Endothelial cell (in vitro differentiated cells): ENCODE data around the gene RTCA. TPM values are rescaled to one million over a fixed set of nuclear protein-coding genes. Genes with fewer than 3 reads are reported as not detected.
"Not testable (repeated sequence)": the region's sequence is repeated elsewhere in the genome, so short reads cannot be mapped to it uniquely, and the experiment has no call there.

Source experiments
- DNase-seq: peaks from one replicate; pipeline ENCODE4 v3.0.0; 2021; ENCODE audit warnings: low spot score
- H3K27ac Mint-ChIP-seq: one replicate; pipeline ENCODE4 v1.8.0; 2021; ENCODE audit warnings: mixed read lengths, inconsistent platforms; ENCODE audit not compliant: unreplicated experiment
- H3K27me3 Mint-ChIP-seq: one replicate; pipeline ENCODE4 v1.8.0; 2021; ENCODE audit warnings: mild to moderate bottlenecking, moderate library complexity, mixed read lengths, inconsistent platforms; ENCODE audit not compliant: unreplicated experiment
- H3K36me3 Mint-ChIP-seq: one replicate; pipeline ENCODE4 v1.8.0; 2021; ENCODE audit warnings: mild to moderate bottlenecking, low read depth, mixed read lengths, inconsistent platforms; ENCODE audit not compliant: unreplicated experiment
- H3K4me1 Mint-ChIP-seq: one replicate; pipeline ENCODE4 v1.8.0; 2021; ENCODE audit warnings: mild to moderate bottlenecking, mixed read lengths, inconsistent platforms; ENCODE audit not compliant: unreplicated experiment
- H3K4me3 Mint-ChIP-seq: one replicate; pipeline ENCODE4 v1.8.0; 2021; ENCODE audit warnings: mild to moderate bottlenecking, mixed read lengths, inconsistent platforms; ENCODE audit not compliant: unreplicated experiment
- H3K9me3 Mint-ChIP-seq: one replicate; pipeline ENCODE4 v1.8.0; 2021; ENCODE audit warnings: mixed read lengths, inconsistent platforms; ENCODE audit not compliant: unreplicated experiment
- total RNA-seq: library from RNA; stranded (reverse); fragmentation: NEBNext Ultra II Directional; extraction: Animal tissue kit (Norgen Biotek cat#: 25700); gene quantifications from one replicate; pipeline ENCODE4 v1.2.1, GENCODE V29; 2021; ENCODE audit not compliant: unreplicated experiment
- TF ChIP-seq, protein P1 (sequence below): fragments of 200-600 bp; sonication (generic); IDR thresholded peaks from one replicate; pipeline ENCODE4 v1.5.0; 2021; ENCODE audit warnings: antibody characterized with exemption; ENCODE audit not compliant: unreplicated experiment

RTCA gene
- total RNA-seq, 1 donor from 2014 or later: 46.3 TPM

DNA sequence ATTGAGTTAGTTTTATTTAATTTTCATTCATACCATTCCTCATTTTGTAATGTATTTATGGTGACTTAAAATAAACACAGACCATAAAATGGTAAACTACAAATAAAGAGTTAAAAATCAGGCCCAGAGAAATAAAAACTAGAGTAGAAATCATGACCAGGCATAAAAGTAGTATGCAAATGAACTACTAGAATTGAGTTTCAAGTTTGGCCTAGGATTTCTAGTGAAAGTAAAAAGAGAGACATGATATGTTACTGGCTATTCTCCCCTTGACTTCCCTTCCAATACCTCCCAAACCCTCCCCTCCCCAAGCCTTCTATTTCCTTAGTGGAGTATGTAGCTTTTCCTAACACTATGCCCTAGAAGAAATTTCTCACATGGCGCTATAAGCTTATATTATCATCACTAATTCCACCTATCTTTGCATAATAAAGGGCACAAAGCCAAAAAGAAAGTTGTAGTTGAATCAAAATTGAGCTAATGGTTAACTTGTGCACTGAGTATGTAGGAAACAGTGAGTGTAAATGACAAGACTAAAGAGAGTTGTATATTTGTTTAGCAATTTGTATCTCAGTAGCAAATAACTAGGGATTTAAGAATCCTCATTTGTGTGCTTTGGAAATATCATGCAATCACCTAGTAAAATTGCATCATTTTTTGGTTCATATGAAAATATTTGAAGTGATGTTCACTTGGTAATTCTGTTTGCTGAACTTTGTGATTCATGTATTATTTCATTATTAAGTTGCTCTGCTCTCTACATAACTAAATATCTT, 56.6 kb downstream of the RTCA start:
- Mint-ChIP-seq H3K4me1 (no peaks in the 10 kb centered on the region), H3K4me3 (no peak overlapping the region), H3K27me3 (peaks cover 3% of the 10 kb centered on the region), H3K36me3 (peaks cover 8% of the 10 kb centered on the region), H3K27ac (no peak overlapping the region), H3K9me3 (peaks cover 5% of the 10 kb centered on the region)
- TF ChIP-seq, protein P1, sequence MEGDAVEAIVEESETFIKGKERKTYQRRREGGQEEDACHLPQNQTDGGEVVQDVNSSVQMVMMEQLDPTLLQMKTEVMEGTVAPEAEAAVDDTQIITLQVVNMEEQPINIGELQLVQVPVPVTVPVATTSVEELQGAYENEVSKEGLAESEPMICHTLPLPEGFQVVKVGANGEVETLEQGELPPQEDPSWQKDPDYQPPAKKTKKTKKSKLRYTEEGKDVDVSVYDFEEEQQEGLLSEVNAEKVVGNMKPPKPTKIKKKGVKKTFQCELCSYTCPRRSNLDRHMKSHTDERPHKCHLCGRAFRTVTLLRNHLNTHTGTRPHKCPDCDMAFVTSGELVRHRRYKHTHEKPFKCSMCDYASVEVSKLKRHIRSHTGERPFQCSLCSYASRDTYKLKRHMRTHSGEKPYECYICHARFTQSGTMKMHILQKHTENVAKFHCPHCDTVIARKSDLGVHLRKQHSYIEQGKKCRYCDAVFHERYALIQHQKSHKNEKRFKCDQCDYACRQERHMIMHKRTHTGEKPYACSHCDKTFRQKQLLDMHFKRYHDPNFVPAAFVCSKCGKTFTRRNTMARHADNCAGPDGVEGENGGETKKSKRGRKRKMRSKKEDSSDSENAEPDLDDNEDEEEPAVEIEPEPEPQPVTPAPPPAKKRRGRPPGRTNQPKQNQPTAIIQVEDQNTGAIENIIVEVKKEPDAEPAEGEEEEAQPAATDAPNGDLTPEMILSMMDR: no peak
- no peak for DNase-seq

DNA sequence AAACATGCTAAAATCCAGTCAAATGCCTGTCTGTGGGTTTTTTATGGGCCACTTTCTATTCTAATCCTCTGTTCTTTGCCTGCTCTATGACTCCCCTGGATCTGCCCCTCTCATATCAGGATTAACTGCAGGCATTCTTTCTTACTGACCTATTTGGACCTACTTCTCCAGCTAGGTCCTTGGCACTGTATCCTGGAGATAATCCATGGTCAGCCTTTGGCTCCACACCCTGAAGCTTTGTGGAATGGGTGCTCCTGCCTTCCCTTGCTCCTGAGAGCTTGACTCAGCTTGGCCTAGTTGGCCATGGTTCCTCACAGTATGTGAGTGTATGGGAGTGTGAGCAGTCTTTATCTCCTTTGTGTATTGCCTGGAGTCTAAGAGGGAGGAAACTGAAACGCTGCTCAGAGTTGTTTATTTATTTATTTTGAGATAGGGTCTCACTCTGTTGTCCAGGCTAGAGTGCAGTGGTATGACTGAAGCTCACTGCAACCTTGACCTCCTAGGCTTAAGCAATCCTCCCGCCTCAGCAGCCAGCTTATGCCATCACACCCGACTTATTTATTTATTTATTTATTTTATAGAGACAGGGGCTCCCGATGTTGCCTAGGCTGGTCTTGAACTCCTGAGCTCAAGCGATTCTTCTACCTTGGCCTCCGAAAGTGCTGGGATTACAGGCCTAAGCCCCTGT, 57.5 kb downstream of the RTCA start:
- peaks cover 8% of the 10 kb centered on the region for H3K36me3 Mint-ChIP-seq
- H3K9me3 Mint-ChIP-seq: peaks cover 5% of the 10 kb centered on the region
- no peak overlapping the region for H3K27ac Mint-ChIP-seq
- no peaks in the 10 kb centered on the region for H3K4me1 Mint-ChIP-seq
- no peak for DNase-seq
- TF ChIP-seq, protein P1: no peak
- H3K27me3 Mint-ChIP-seq: peaks cover 3% of the 10 kb centered on the region
- no peak overlapping the region for H3K4me3 Mint-ChIP-seq

DNA sequence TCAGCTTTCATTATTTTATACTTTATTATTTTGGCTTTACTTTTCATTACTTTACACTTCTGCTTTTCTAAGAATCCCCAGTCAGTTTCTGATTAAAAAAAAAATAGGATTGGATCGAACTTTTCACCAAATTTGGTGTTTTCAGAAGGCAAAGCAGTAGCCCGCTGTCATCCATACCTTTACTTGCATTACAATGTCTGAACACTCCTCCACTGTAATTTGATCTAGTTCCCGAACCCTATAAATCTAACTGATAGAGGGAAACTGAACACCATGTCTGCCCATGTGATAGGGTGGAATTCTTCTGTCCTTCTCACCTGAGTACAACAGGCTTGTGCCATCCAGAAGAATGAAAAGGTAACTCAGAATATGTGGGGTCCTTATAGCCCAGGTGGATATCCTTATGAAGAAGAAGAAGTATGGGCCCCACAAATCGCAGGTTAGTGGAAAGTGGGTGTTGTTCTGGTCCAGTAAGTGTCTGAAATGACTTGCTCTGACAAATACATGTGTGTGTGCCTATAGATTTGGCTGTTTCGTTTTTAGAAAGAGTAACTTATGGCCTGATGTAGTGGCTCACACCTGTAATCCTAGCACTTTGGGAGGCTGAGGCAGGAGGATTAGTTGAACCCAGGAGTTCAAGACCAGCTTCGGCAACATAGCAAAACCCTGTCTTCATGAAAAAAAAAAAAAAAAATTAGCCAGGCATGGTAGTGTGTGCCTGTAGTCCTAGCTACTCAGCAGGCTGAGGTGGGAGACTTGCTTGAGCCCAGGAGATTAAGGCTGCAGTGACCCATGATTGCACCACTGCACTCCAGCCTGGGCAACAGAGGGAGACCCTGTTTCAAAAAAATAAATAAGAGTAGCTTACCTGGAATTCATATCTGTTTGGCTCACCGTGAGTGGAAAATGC, 59.7 kb downstream of the RTCA start:
- no peak for DNase-seq
- Mint-ChIP-seq H3K36me3 (peaks cover 4% of the 10 kb centered on the region), H3K9me3 (peaks cover 3% of the 10 kb centered on the region), H3K27ac (no peak overlapping the region), H3K27me3 (peaks cover 3% of the 10 kb centered on the region), H3K4me1 (no peaks in the 10 kb centered on the region), H3K4me3 (no peak overlapping the region)
- TF ChIP-seq, protein P1: no peak

DNA sequence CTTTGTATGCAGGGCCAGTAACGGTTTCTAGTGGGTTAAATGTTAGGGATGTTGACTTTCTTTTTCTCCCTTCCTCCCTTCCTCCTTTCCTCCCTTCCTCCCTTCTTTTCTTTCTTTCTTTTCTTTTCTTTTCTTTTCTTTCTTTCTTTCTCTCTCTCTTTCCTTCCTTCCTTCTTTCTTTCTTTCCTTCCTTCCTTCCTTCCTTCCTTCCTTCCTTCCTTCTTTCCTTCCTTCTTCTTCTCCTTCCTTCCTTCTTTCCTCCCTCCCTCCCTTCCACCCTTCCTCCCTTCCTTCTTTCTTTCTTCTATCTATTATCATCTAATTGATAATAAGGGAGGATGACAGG, 60.3 kb downstream of the RTCA start:
- not testable (repeated sequence) for H3K9me3 Mint-ChIP-seq, DNase-seq, H3K27ac Mint-ChIP-seq, H3K36me3 Mint-ChIP-seq, H3K4me1 Mint-ChIP-seq, H3K4me3 Mint-ChIP-seq, H3K27me3 Mint-ChIP-seq

DNA sequence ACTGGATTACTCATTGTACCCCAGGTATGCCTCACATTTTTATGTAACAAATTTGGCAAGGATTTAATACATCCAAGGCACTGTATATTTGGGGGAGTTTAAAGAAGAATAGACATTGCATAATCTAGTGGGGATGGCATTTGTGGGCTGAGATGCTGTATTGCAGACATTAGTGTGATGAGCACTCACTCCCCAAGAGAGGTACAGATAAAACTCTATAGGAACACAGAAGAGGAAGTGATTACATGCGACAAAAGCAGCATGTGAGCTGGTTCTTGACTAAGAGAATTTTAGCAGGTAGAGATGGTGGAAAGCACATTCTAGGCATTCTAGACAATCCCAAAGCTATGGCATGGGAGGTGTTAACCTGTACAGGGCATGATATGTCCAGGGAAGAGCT, 62.1 kb downstream of the RTCA start:
- no peak overlapping the region for H3K27ac Mint-ChIP-seq
- no peak for DNase-seq
- no peak overlapping the region for H3K4me3 Mint-ChIP-seq
- TF ChIP-seq, protein P1: no peak
- H3K36me3 Mint-ChIP-seq: no peaks in the 10 kb centered on the region
- H3K27me3 Mint-ChIP-seq: no peaks in the 10 kb centered on the region
- no peaks in the 10 kb centered on the region for H3K9me3 Mint-ChIP-seq
- no peaks in the 10 kb centered on the region for H3K4me1 Mint-ChIP-seq

DNA sequence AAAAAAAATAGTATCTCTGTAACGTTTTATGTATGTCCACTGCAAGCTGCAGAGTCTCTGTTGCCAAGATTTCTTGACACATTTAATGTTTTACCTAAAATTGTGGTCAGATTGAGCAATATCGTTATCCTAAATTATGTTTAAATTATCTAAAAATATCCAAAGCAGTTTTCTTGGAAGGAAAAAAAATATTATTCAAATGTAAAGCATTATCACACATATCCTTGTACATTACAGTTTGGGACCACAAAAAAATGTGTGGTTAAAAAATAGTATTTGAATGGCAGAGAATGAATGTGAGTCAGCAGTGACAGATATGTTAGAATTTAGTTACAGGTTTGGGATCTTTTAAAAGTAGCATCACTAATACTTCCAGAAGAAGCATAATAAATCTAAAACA, 65.1 kb downstream of the RTCA start:
- not testable (repeated sequence) for H3K27me3 Mint-ChIP-seq, H3K9me3 Mint-ChIP-seq, H3K36me3 Mint-ChIP-seq, H3K27ac Mint-ChIP-seq, H3K4me1 Mint-ChIP-seq, H3K4me3 Mint-ChIP-seq, DNase-seq
